Keratinocyte (primary cell): ENCODE measurements around the gene EFCAB6. TPM values are rescaled to one million over a fixed set of nuclear protein-coding genes. Genes with fewer than 3 reads are reported as not detected.

Experiments used
- DNase-seq: peaks from one replicate; pipeline ENCODE4 v3.0.0-alpha.2; 2011; ENCODE audit warnings: low read depth, missing footprints, low spot score
- FAIRE-seq: peaks from 2 replicates; lab custom pipeline; 2011; peaks lifted over from hg19 to GRCh38; lab: Jason Lieb, UNC
- H2AFZ ChIP-seq: 2 replicates; pipeline ENCODE4 v1.6.0; 2012; ENCODE audit warnings: low read length, control low read depth, inconsistent platforms; ENCODE audit not compliant: control insufficient read depth
- H3K27ac ChIP-seq: 2 replicates; pipeline ENCODE4 v1.5.1; 2011; ENCODE audit warnings: low read length; ENCODE audit not compliant: control insufficient read depth, insufficient read depth
- H3K27me3 ChIP-seq: 3 replicates; pipeline ENCODE4 v1.6.0; 2011; ENCODE audit warnings: low read length; ENCODE audit not compliant: control insufficient read depth, insufficient read depth; ENCODE audit errors: extremely low read depth
- H3K36me3 ChIP-seq, 2 experiments: 2 replicates in 1 of 2; 3 replicates in 1 of 2; pipeline ENCODE4 v1.5.1; 2011; ENCODE audit warnings: low read length in 2 of 2, mild to moderate bottlenecking in 1 of 2; ENCODE audit not compliant: control insufficient read depth in 2 of 2, insufficient read depth in 2 of 2; ENCODE audit errors: extremely low read depth in 1 of 2
- H3K4me1 ChIP-seq: 3 replicates; pipeline ENCODE4 v1.5.1; 2011; ENCODE audit warnings: low read length; ENCODE audit not compliant: control insufficient read depth, insufficient read depth; ENCODE audit errors: extremely low read depth
- H3K4me2 ChIP-seq: 3 replicates; pipeline ENCODE4 v1.6.0; 2011; ENCODE audit warnings: low read depth, low read length; ENCODE audit not compliant: control insufficient read depth, insufficient read depth; ENCODE audit errors: extremely low read depth
- H3K4me3 ChIP-seq, 3 experiments: fragments of 200-600 bp in 1 of 3; sonication (generic) in 1 of 3; 2 replicates in 2 of 3; 3 replicates in 1 of 3; pipeline ENCODE4 v1.5.1; 2011 to 2016; ENCODE audit warnings: low read length in 3 of 3, mild to moderate bottlenecking in 3 of 3, control low read depth in 2 of 3, inconsistent platforms in 1 of 3, low read depth in 1 of 3, mixed read lengths in 1 of 3, mixed run types in 1 of 3, moderate library complexity in 1 of 3; ENCODE audit not compliant: control insufficient read depth in 2 of 3, insufficient read depth in 2 of 3; ENCODE audit errors: extremely low read depth in 1 of 3
- H3K79me2 ChIP-seq: 2 replicates; pipeline ENCODE4 v1.6.0; 2012; ENCODE audit warnings: low read length; ENCODE audit not compliant: control insufficient read depth, insufficient read depth
- H3K9ac ChIP-seq: 3 replicates; pipeline ENCODE4 v1.6.0; 2011; ENCODE audit warnings: low read length; ENCODE audit not compliant: control insufficient read depth, insufficient read depth; ENCODE audit errors: extremely low read depth
- H3K9me1 ChIP-seq: 3 replicates; pipeline ENCODE4 v1.6.0; 2011; ENCODE audit warnings: low read length; ENCODE audit not compliant: control insufficient read depth, insufficient read depth; ENCODE audit errors: extremely low read depth
- H3K9me3 ChIP-seq: 2 replicates; pipeline ENCODE4 v1.5.1; 2012; ENCODE audit warnings: low read depth, low read length; ENCODE audit not compliant: control insufficient read depth
- H4K20me1 ChIP-seq: 3 replicates; pipeline ENCODE4 v1.6.0; 2011; ENCODE audit warnings: low read length; ENCODE audit not compliant: control insufficient read depth, insufficient read depth; ENCODE audit errors: extremely low read depth
- CTCF ChIP-seq, 3 experiments: IDR thresholded peaks in 1 of 3; conservative IDR thresholded peaks in 1 of 3; optimal IDR thresholded peaks in 1 of 3; 2 replicates in 2 of 3; 3 replicates in 1 of 3; pipeline versions ENCODE3 to v1.5.1; 2011; ENCODE audit warnings: low read length in 3 of 3, mild to moderate bottlenecking in 3 of 3, moderate library complexity in 2 of 3, control low read depth in 1 of 3, inconsistent platforms in 1 of 3; ENCODE audit not compliant: insufficient read depth in 2 of 3; ENCODE audit errors: extremely low read depth in 1 of 3
- EZH2 ChIP-seq: IDR thresholded peaks from one replicate; pipeline ENCODE4 v1.6.1; 2012; ENCODE audit warnings: inconsistent platforms, mild to moderate bottlenecking, low read length, moderate library complexity
- dilution Hi-C: fragments of 300-500 bp; cut with MboI; formaldehyde crosslinking; loops from one replicate; pipeline ENCODE4 v1.7.0; 2020; ENCODE audit warnings: low sequenced_read_pairs; ENCODE audit not compliant: extremely low pct_ligation_motif_present
- polyA plus RNA-seq, 5 experiments: library from polyadenylated mRNA; depleted of rRNA in 3 of 5; stranded (reverse) in 3 of 5; stranded (forward) in 1 of 5; unstranded in 1 of 5; fragments of >200 nt; gene quantifications; 1 replicate in 1 of 5; 2 replicates in 3 of 5; 3 replicates in 1 of 5; pipeline versions ENCODE4 v1.2.1 to v1.2.3, GENCODE V29; 2011 to 2012; ENCODE audit warnings: missing spikeins in 2 of 5, low read depth in 1 of 5, low replicate concordance in 1 of 5

EFCAB6 gene
- polyA plus RNA-seq, 1 donor (not counting 4 experiments of a cell fraction or from before 2014, with no cell fraction given), result 0.18 TPM

DNA sequence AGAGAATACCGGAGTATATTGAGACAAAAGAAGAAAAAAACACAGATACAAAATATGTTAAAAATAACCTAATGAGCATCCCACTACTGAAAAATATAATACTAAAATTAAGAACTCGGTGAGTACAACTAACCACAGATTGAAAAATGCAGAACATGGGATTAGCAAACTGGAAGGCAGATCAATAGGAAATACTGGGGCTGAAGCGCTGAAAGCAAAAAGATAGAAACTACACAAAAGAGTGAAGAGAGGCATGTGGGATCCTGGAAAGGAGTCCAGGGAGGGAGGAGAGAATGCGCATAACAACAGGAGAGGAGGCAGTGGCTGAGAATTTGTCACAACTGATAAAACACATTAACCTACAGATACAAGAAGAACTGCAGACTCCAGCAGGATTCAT is 159.3 kb downstream of the EFCAB6 start:
- Histone ChIP-seq H3K4me3 (no peak overlapping the region), H3K27ac (no peak overlapping the region), H3K9me3 (no peaks in the 10 kb centered on the region), H2AFZ (no peak overlapping the region), H3K9me1 (no peaks in the 10 kb centered on the region), H3K27me3 (no peaks in the 10 kb centered on the region), H3K4me2 (no peak overlapping the region), H4K20me1 (no peaks in the 10 kb centered on the region), H3K36me3 (no peaks in the 10 kb centered on the region), H3K79me2 (no peaks in the 10 kb centered on the region), H3K4me1 (no peaks in the 10 kb centered on the region), H3K9ac (no peak overlapping the region)
- FAIRE-seq (no peak), DNase-seq (no peak)
- TF ChIP-seq CTCF (optimal IDR thresholded peaks at IDR 0.05 in 1 of 3, IDR thresholded peaks at IDR 0.05 in 1 of 3, conservative IDR thresholded peaks at IDR 0.05 in 1 of 3; ENCODE audit: extremely low read depth in 1 of 3, insufficient read depth in 2 of 3, low read length in 3 of 3), result no peak
- TF ChIP-seq EZH2, result no peak
- dilution Hi-C loops, result no loop called here

DNA sequence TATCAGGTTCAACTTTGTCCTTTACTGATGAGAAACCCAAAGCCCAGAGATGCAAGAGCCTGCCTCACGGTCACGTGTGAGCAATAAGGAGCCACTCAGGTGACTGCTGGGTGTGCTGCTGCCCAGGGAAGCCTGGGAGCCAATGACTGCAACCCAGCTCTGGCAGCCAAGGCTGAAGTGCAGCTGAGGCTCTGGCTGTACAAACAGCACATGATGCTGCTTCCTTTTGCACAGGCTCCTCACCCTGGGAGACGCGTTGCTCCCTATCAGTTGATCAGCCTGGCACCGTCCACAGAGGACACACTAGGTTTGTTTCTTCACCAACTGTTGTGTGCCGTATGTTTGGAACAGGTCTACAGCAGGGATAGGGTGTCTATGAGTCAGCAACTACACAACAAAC is 168.7 kb downstream of the EFCAB6 start:
- Histone ChIP-seq H3K4me3 (no peak overlapping the region), H3K36me3 (no peaks in the 10 kb centered on the region), H3K4me1 (no peaks in the 10 kb centered on the region), H3K9me3 (no peaks in the 10 kb centered on the region), H3K4me2 (no peak overlapping the region), H4K20me1 (no peaks in the 10 kb centered on the region), H3K9ac (no peak overlapping the region), H3K27ac (no peak overlapping the region), H3K27me3 (no peaks in the 10 kb centered on the region), H3K9me1 (no peaks in the 10 kb centered on the region), H3K79me2 (no peaks in the 10 kb centered on the region), H2AFZ (no peak overlapping the region)
- FAIRE-seq (no peak), DNase-seq (no peak)
- dilution Hi-C loops, result no loop called here
- no peak for TF ChIP-seq EZH2
- no peak for TF ChIP-seq CTCF (optimal IDR thresholded peaks at IDR 0.05 in 1 of 3, IDR thresholded peaks at IDR 0.05 in 1 of 3, conservative IDR thresholded peaks at IDR 0.05 in 1 of 3; ENCODE audit: extremely low read depth in 1 of 3, insufficient read depth in 2 of 3, low read length in 3 of 3)
